ENCODE data around the gene PXYLP1.

GRCh38 chr3:141280086-141280485, 48.5 kb downstream of the PXYLP1 start:
- TF ChIP-seq CTCF (IDR thresholded peaks at IDR 0.05 in 4 of 5, conservative IDR thresholded peaks at IDR 0.05 in 1 of 5): no peak
- no peak for TF ChIP-seq POLR2A (IDR thresholded peaks at IDR 0.05)
